Superior temporal gyrus (tissue), 1 donor: ENCODE results near the gene HSPA4.
A peak's percentile ranks its signal among the peaks of the same experiment; 100 is the strongest.
"Not testable (repeated sequence)": the region's sequence is repeated elsewhere in the genome, so short reads cannot be mapped to it uniquely, and the experiment has no call there.

Experiments used
- DNase-seq: peaks from one replicate; pipeline ENCODE4 v3.0.0-alpha.2; 2016; ENCODE audit errors: extremely low spot score

The HSPA4 gene

DNA sequence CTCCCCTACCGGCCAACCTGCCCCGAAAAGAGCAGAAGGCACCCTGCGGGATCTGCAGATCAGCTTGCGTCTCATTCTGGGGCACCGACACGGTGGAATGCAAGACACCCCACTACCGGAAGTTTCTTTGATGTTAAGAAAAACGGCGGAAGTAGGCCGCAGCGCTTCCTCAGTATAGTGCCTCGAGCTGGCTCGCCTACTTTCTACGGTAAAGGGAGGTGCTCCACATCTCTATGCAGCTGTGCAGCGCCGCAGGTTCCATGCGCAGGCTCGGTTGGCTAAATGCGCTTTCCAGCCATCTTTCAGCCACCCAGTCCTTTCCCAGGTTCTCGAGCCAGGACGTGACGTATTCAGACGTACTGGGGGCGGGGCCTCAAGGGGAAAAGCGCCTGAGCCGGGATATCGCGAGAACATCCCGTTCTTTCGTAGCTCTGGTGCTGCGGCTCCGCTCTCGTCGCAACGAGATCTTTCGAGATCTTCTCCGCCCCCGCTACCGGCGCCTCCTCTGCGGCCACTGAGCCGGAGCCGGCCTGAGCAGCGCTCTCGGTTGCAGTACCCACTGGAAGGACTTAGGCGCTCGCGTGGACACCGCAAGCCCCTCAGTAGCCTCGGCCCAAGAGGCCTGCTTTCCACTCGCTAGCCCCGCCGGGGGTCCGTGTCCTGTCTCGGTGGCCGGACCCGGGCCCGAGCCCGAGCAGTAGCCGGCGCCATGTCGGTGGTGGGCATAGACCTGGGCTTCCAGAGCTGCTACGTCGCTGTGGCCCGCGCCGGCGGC, at the start of gene HSPA4:
TSS of gene HSPA4 (plus strand) at position 472 of the 775 bp plus-strand sequence. CDS start at position 710, 238 bp downstream.
- peak; percentile 100 for DNase-seq

DNA sequence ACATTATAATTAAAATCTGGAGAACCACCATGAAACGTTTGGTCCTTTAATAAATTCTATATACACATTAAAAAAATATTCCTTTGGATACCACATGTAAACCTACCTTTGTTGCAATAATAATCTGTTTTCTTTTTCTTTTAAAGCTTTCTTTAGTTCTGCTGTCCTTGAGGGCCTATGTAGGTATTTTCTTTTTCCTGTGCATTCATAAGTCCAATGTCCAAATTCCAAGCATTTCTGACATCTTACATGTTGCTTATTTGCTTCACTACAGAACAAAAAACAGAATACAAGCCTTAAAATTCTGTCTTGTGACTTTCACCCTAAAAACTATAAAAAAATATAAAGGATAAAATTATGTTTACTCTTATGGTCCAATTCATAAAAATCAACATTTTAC, 45.2 kb upstream of the HSPA4 start:
- no peak for DNase-seq

DNA sequence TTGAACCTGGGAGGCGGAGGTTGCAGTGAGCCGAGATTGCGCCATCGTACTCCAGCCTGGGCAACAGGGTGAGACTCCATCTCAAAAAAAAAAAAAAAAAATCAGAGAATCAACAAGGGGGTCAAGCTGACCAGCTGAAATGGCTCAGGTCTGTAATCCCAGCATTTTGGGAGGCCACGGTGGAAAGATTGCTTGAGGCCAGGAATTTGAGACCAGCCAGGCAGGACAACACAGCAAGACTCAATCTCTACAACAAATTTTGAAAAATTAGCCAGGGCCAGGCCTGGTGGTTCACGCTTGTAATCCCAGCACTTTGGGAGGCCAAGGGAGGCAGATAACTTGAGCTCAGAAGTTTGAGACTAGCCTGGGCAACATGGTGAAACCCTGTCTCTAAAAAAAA, 43.4 kb upstream of the HSPA4 start:
- not testable (repeated sequence) for DNase-seq

DNA sequence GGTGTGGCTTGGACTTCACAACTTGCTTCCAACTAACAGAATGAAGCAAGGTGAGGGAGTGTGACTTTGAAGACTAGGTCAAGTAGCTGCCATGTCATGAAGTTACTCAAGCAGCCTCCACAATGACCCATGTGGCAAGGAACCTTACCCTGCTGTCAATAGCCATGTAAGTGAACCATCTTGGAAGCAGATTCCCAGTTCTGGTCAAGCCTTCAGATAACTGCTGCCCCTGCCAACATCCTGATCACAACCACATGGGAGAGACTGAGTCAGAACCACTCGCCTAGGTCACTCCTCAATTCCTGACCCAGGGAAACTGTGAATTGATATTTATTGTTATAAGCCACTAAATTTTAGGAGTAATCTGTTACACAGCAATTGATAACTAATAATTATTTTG, 36.3 kb upstream of the HSPA4 start:
- no peak for DNase-seq

DNA sequence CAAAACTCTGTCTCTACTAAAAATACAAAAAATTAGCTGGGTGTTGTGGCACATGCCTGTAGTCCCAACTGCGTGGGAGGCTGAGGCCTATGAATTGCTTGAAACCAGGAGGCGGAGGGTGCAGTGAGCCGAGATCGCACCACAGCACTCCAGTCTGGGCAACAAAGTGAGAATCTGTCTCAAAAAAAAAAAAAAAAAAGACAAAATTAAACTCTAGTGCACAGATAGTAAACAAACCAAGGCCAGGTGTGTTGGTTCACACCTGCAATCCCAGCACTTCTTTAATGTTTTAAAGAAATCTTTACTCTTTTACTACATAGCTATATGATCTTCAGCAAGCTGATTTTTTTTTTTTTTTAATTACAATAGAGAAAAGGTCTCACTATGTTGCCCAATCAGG, 33.8 kb upstream of the HSPA4 start:
- no peak for DNase-seq

DNA sequence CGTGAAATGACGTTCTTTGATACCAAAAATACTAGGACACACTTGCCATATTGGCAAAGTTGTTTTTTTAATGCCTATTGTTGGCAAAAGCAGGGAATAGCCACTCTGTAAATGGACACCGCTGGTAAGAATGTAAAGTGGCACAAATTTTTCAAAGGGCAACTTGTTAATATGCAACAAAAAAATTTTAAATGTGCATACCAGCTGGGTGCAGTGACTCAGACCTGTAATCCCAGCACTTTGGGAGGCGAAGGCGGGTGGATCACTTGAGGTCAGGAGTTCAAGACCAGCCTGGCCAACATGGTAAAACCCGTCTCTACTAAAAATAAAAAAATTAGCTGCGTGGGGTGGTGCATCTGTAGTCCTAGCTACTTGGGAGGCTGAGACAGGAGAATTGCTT, 32.3 kb upstream of the HSPA4 start:
- DNase-seq = not testable (repeated sequence)

DNA sequence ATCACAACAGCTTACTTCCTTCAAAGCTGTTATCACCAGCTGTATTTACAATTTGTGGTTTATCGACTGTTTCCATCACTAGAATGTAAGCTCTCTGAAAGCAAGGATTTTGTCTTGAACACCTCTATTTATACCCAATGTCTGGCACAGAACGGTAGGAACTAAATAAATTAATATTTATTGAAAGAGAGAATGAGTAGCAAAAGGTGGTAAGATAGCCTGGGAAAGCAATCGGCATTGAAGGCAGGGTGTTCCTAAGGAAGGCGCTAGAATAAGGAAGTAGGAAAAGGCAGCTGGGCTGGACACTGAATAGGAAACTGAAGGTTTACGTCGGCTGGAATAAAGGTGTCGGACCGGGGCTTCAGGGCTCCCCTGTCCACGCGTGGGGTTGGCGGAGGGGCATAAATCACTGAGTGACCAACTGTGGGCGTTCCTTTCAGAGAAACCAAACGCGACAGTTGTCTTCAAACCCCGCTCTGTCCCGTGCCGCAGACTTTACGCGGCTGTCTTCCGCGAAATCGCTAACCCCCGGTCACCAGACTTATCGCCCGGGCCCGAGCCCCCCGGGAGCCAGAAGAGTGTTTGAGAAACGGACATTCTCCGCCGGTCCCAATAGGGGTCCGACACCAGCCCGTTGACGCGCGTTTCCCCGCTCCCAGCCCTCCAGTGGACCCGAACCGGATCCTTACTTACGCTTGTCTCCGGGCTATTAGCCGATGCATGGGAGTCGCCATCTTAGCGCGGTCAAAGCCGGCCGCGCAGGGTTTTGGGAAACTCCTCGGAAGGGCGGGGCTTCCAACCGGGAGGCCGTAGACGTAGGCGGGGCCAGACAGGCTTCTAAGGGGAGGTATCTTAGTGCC, 25.8 kb upstream of the HSPA4 start, which contains the start of gene ZCCHC10:
TSS of gene ZCCHC10 (minus strand) at position 746 of the 860 bp plus-strand sequence. CDS start at position 734, 12 bp downstream.
- DNase-seq = peak; percentile 94

DNA sequence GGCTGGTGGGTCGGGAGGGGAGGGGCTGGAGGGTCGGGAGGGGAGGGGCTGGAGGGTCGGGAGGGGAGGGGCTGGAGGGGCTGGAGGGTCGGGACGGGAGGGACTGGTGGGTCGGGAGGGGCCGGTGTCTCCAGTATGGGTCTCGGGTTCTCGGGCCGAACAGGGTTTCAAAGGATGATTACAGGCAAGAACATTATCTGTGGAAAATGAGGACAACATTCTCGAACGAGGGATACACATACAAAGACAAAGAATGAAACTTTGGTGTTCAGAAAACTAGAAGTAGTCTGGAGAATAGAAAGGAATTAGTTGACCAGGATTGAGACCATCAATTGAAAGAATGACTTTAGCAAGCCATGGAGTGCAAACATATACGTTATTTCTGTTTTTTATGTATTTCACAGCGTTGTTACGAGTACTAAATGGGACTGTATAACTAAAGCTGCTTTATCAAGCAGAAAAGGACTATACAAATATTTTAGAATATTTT, 25.1 kb upstream of the HSPA4 start:
- DNase-seq = peak; percentile 61

DNA sequence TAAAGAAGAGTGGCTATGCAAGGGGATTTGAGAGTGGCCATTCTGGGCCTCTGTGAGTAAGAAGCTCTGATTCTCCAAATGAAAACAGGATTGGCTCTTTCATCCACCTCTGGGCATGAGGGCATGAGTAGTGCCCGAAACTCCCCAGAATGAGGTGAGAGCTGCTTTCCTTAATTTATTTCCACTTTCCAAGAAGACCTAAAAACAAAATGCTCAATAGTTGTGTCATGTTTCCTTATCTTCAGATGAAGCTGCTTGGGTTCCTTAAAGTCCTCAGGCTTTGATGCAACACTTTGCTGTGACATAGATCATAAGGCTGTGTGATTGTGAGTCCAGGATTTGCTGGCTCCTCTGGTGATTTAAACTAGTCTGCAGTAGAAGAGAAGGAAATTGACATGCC, 22.4 kb upstream of the HSPA4 start:
- no peak for DNase-seq

DNA sequence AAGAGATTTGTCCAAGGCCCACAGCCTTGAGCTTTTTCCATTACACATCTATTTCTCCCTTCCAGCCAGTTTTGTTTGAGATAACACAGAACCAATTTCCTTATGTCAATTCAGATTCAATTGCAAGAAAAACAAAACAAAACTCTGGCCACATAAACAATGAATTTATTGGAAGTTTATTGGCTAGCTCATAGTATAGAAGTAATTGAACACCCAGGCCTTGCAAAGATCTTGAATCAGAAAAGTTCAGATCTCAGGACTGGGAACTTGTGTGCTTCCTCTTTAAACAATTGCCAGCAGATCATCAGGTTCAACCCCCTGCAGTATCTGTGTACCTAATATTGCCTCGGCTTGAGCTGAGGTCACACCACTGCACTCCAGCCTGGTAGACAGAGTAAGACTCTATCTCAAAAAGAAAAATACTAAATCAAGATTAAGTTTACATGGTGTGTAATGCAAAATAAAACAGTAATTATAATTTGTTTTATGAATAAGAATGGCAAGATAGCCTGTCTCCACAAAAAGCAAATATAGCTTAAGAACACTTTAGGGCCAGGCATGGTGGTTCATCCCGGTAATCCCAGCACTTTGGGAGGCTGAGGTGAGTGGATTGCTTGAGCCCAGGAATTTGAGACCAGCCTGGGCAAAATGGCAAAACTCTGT, 21.3 kb upstream of the HSPA4 start:
- DNase-seq = no peak

DNA sequence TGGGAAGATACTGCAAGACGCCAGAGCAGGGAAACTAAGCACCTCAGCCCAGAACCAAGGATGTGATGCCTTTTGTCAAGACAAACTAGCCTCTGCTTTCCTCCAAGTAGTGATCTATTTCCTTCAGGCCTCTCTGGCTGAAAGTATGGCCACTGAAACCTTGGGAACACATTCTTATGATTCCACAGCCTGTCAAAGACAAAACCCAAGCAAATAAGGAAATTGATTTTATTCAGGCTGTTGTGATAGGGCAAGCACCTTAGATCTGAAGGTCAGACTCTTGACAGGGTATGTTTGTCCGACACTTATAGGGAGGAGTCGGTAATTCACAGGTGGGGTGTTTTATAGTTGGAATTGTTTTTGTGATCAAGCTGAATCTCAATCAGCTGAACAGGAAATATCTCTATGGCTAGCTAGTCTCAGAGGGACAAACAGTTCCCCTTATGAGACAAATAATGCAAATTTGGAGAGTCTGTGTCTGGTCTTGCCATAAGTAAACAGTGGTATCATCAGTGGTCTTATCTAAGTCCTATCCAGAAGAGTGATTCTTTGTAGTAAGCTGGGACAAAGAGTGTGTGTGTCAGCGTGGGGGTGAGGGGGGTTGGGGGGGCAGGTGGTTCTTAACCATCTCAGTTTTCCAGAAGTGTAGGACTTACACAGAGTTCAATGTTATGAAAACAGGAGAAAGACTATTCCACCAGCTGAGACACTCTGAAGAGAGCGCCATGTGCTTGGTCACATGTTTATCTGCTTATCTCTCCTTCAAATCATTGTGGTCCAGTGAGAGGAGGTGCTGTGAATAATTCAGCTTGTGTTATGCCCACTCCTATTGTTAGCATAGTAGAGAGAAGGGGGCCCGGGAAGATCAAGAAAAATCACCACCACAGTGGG, 18.7 kb upstream of the HSPA4 start:
- DNase-seq = peak; percentile 13

DNA sequence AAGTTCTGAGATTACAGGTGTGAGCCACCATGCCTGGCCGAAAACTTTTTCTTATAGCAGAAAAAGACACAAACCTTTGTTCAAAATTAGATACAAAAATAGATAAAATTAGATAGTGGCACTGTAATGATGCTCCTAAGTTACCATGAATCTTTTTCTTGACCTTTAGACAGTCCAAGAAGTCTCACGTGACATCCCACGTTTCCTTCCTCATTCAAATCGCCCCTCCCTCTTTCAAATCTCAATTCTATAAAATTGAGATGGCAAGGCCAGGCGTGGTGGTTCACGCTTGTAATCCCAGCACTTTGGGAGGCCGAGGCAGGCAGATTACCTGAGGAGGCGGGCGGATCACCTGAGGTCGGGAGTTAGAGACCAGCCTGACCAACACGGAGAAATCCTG, 17.7 kb upstream of the HSPA4 start:
- DNase-seq = no peak

DNA sequence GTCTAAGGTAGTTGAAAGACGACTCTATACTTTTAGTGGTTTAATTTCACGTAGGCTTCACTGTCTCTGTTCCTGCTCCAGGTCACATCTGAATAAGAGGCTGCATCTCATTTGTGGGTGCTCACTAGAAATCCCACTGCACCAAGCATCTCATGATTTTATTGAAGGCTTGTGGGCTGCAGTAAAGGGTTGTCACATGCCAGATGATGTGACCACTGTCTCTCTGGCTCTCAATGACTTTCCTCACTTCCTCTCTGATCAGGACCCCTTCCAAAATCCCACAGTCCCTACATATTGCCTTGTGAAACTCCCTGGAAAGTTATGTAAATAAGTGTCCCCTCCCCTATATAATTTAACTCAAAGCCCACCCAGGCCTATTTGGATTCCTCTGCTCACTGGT, 16.6 kb upstream of the HSPA4 start:
- no peak for DNase-seq

DNA sequence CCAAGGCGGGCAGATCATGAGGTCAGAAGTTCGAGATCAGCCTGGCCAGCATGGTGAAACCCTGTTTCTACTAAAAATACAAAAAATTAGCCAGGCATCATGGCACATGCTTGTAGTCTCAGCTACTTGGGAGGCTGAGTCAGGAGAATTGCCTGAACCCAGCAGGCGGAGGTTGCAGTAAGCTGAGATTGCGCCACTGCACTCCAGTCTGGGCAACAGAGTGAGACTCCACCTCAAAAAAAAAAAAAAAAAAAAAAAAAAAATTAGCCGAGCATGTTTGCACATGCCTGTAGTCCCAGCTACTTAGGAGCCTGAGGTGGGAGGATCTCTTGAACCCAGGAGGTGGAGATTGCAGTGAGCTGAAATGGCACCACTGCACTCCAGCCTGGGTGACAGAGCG, 15.1 kb upstream of the HSPA4 start:
- not testable (repeated sequence) for DNase-seq

DNA sequence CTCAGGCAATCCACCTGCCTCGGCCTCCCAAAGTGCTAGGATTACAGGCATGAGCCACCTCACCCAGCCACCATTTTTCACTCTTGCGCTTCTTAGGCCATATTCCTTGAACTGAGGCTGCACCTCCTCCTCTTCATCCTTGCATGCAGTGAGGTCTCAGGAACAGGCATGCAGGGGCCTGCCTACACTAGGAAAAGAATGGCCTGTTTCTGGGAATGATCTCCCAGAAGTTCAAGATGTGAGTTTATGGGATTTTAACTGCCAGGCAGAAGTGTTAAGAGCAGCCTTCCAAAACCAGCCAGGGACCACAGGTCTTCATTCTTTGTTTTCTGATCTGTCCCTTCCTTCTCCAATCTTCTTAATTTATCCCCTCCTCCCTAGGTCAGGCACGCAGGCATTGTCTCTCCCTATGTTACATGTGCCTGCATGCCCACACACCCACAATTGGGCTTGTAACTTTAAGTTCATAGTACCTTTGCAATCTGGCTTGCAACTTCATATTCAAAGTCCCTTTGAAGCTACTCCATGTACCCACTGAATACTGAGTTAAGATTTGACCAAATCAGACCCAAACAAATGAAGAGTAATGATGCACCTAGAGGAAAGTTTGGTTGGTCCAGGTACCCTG, 10.5 kb upstream of the HSPA4 start:
- DNase-seq = no peak

DNA sequence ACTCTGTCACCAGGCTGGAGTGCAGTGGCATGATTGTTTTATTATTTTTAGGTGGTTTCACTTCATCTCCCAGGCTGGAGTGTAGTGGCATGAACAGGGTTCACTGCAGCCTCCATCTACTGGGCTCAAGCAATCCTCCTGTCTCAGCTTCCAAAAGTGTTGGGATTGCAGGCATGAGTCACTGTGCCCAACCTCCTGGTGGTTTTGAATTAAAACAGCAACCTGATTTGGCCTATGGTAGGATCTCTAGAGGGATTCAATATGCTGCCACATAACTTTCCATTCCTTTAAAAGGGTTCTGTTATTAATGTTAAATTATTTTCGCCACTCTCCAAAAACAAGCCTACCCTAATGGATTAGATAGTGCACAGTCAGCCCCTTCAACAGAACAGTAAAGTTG, 9.9 kb upstream of the HSPA4 start:
- no peak for DNase-seq

DNA sequence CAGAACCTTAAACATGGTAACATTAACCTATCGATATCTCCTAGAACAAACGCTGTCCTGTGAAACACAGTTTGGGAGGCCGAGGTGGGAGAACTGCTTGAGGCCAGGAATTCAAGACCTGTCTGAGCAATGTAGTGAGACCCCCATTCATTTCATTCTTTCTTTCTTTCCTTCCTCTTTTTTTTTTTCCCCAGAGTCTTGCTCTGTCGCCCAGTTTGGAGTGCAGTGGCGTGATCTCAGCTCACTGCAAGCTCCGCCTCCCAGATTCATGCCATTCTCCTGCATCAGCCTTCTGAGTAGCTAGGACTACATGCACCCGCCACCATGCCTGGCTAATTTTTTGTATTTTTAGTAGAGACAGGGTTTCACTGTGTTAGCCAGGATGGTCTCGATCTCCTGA, 5.3 kb upstream of the HSPA4 start:
- not testable (repeated sequence) for DNase-seq

DNA sequence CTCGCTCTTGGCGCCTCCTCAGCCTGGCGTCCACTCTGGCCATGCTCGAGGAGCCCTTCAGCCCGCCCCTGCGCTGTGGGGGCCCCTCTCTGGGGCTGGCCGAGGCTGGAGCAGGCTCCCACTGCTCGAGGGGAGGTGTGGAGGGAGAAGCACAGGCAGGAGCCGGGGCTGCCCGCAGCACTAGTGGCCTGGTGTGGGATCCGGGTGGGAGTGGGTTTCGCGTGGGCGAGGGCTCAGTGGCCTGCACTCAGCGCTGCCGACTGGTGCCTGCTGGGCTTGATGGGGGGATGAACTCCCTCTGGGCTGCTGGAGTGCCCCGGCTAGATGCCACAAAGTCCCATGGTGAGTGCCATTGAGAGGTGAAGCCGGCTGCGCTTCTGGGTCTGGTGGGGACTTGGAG, 4.4 kb upstream of the HSPA4 start:
- no peak for DNase-seq

DNA sequence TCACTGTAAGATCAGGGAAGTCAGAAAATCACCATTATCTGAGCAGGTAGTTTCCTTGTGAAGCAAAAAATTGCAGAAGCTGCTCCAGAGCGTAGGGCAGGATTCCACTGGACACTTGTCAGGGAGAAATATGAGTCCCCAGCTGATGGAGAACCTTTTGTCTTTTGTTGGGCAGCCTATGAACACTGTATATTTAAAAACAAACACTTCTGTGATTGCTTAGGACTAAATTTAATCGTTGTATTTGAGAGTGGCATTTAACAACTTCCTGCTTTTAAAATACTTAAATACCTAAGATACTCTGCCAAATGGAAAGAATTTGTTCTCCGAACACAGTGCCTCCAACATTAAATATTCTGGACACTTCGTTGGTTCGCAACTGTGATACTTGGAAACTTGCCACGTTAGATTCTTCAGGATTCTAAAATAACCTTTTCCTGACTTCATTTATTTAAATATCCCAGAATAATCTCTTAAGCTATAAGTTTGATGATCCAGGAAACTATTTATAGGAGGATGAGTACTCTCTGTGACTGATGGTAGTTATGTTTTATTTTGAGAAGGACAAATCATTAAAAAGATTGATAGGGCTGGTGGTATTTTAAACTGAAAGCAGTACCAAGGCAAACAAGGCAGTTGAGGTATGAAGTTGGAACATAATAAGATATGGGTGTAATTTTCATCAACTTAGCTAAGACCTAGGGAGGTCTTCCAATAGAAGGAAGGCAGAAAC, 2.7 kb upstream of the HSPA4 start:
- no peak for DNase-seq

DNA sequence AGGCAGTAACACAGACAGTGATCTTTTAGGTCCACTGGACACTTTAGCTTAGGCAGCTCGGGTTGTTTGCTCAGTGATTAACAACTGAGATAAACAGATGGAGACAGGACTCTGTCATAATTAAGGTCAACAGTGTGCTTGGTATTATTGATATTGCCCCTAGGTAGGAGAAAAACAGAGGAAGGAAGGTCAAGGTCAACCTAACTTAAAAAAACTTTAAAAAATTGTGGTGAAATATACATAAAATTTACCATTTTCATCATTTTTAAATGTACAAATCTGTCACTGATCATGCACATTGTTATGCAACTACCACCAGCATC, 2.1 kb upstream of the HSPA4 start:
- DNase-seq = no peak
